ENCODE data around the gene DNAJC9.

DNA sequence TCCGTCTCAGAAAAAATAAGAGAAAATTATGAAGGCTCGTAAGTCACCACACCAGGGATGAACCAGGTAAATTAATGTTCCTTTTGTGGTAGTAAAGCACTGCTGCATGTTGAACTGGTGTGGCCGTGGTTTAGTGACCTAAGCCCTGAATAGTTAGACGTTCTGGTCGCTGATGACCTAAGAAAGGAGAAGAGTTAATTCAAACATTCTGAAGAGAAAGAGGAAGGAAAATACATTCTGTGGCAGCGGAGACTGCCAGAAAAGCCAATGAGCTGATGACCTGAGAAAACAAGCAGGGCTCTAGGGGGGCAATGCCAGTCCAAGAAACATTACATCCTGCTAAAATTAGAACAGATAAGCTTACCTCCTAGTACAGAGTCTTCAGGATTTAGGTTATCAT is 17.5 kb downstream of the DNAJC9 start:
- TF ChIP-seq, protein P1, sequence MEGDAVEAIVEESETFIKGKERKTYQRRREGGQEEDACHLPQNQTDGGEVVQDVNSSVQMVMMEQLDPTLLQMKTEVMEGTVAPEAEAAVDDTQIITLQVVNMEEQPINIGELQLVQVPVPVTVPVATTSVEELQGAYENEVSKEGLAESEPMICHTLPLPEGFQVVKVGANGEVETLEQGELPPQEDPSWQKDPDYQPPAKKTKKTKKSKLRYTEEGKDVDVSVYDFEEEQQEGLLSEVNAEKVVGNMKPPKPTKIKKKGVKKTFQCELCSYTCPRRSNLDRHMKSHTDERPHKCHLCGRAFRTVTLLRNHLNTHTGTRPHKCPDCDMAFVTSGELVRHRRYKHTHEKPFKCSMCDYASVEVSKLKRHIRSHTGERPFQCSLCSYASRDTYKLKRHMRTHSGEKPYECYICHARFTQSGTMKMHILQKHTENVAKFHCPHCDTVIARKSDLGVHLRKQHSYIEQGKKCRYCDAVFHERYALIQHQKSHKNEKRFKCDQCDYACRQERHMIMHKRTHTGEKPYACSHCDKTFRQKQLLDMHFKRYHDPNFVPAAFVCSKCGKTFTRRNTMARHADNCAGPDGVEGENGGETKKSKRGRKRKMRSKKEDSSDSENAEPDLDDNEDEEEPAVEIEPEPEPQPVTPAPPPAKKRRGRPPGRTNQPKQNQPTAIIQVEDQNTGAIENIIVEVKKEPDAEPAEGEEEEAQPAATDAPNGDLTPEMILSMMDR (IDR thresholded peaks at IDR 0.05; ENCODE audit: low read length), result no peak
- no peak for TF ChIP-seq EZH2 (IDR thresholded peaks at IDR 0.05; ENCODE audit: borderline replicate concordance, low read length)
